Measurements from ENCODE around the gene CADM2.

Gene CADM2

DNA sequence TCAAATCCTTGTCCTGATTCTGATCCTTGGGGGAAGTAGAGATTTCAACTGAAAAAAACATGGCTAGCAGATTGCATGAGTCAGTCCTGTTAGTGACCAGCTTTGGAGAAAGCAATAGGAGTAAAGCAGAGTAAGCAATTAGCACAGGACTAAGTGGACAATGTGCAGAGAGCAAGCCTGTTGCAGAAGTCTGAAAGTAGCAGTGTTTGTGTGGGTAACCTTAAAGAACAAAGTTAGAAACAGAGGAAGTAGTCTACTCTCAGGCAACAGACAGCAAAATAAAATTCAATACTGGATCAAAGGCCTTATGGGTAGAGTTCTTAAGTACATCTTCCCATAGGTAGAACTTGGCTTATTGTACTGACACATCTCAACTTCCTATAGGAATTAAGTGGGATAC lies 916.8 kb downstream of the CADM2 start:
- H3K4me3 ChIP-seq (ENCODE audit: low read depth, low read length): no peak overlapping the region
- DNase-seq (ENCODE audit: low read depth): no peak
- in situ Hi-C loops (cut with HindIII; ENCODE audit: low sequenced_read_pairs): no loop called here
- TF ChIP-seq, protein P1, sequence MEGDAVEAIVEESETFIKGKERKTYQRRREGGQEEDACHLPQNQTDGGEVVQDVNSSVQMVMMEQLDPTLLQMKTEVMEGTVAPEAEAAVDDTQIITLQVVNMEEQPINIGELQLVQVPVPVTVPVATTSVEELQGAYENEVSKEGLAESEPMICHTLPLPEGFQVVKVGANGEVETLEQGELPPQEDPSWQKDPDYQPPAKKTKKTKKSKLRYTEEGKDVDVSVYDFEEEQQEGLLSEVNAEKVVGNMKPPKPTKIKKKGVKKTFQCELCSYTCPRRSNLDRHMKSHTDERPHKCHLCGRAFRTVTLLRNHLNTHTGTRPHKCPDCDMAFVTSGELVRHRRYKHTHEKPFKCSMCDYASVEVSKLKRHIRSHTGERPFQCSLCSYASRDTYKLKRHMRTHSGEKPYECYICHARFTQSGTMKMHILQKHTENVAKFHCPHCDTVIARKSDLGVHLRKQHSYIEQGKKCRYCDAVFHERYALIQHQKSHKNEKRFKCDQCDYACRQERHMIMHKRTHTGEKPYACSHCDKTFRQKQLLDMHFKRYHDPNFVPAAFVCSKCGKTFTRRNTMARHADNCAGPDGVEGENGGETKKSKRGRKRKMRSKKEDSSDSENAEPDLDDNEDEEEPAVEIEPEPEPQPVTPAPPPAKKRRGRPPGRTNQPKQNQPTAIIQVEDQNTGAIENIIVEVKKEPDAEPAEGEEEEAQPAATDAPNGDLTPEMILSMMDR (IDR thresholded peaks at IDR 0.05; ENCODE audit: low read depth, low read length, missing control alignments): no peak

DNA sequence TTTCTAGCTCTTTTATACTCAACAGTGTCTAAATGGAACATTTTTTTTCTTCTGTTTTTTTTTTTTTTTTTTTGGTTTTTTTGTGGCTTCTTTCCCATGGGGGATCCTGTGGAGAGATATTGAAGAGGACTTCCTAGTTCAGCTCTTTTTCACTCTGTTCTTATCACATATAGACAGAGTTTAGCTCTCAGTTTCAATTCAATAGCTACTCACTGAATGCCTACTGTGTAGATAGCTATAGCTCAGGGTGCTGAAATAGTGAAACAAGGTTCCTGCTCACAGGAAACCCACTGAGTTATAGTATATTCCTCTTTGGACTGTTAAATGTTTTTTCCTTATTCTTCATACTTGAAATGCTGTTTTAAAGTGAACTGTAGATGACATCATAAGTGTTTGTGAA lies 918.8 kb downstream of the CADM2 start:
- TF ChIP-seq, protein P1 (IDR thresholded peaks at IDR 0.05; ENCODE audit: low read depth, low read length, missing control alignments): no peak
- DNase-seq (ENCODE audit: low read depth): no peak
- no peak overlapping the region for H3K4me3 ChIP-seq (ENCODE audit: low read depth, low read length)
- in situ Hi-C loops (cut with HindIII; ENCODE audit: low sequenced_read_pairs): no loop called here

DNA sequence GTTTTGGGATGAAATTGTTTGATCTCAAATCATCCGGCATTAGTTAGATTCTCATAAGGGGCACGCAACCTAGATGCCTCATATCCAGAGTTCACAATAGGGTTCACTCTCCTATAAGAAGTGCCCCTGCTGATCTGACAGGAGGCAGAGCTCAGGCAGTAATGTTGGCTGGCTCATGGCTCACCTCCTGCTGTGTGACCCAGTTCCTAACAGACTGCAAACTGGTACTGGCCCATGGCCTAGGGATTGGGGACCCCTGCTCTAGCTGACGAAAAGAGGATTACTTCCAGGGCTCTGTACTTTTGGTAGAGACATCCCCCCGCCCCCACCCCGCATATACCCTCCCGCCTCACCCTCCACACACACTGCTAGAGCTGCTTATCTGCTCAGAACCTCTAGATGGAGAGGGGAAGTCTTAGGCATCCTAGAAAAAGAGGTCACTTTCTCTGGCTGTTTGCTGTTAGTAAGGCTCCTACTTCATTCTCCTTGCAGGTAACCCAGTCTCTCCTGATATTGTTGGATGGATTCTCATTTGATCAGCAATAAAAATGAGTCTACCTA lies 923.1 kb downstream of the CADM2 start:
- no peak overlapping the region for H3K4me3 ChIP-seq (ENCODE audit: low read depth, low read length)
- TF ChIP-seq, protein P1 (IDR thresholded peaks at IDR 0.05; ENCODE audit: low read depth, low read length, missing control alignments): no peak
- in situ Hi-C loops (cut with HindIII; ENCODE audit: low sequenced_read_pairs): no loop called here
- no peak for DNase-seq (ENCODE audit: low read depth)

DNA sequence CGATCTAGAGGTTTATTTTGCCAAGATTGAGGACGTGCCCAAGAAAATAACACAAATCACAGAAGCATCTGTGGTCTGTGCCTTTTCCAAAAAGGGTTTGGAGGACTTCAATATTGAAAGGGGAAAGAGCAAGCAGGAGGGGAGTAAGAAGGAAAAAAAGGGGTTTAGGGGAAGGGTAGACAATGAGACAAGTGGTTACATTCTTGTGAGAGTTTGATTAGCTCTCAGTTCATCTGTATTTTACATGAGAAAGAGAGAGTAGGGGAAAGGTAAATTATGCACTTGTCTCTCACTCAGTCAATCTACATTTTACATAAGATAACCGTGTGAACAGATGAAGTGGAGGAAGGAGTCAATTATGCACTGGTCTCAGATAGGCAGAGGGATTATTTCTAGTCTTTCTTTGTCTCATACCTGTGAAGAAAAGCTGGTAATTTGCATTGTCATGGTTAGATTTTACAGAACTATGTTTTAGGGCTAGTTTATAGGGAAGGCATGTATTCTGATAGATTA lies 931.3 kb downstream of the CADM2 start:
- in situ Hi-C loops (cut with HindIII; ENCODE audit: low sequenced_read_pairs): no loop called here
- no peak for DNase-seq (ENCODE audit: low read depth)
- H3K4me3 ChIP-seq (ENCODE audit: low read depth, low read length): no peak overlapping the region
- TF ChIP-seq, protein P1 (IDR thresholded peaks at IDR 0.05; ENCODE audit: low read depth, low read length, missing control alignments): no peak

DNA sequence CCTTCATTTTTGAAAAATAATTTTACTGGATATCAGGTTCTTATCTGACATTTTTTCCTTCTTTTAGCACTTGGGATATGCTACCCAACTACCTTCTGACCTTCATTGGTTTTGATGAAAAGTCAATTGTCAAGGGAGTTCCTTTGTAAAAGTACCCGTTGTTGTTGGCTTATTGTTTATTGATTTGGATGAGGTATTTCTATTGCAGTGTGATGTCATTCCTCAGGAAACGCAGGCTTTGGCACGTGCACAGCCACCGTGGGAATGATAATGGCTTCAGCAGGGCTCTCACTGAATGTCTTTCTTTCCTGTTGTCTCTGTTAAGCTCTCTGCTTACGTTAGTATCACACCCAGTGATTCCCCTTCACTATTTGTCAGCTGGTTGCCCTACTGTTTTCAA lies 944.6 kb downstream of the CADM2 start:
- TF ChIP-seq, protein P1 (IDR thresholded peaks at IDR 0.05; ENCODE audit: low read depth, low read length, missing control alignments): no peak
- DNase-seq (ENCODE audit: low read depth): no peak
- H3K4me3 ChIP-seq (ENCODE audit: low read depth, low read length): no peak overlapping the region
- in situ Hi-C loops (cut with HindIII; ENCODE audit: low sequenced_read_pairs): no loop called here

DNA sequence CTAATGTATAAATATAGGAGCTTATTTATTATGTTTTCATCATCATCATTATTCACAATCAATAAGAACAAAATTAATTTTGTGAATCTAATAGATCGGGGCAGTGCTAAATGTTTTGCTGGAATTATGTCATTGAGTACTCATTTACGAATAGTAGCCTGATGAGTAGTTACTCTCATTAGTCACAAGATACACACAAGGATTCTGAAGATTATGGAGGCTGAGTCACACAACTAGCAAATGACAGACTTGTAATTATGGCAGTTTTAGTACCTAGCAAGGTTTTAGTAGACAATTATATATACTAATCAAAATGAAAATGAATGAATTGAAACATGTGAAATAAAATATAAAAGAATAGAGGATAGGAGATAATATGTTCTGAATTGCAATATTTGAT lies 954.2 kb downstream of the CADM2 start:
- H3K4me3 ChIP-seq (ENCODE audit: low read depth, low read length): no peak overlapping the region
- TF ChIP-seq, protein P1 (IDR thresholded peaks at IDR 0.05; ENCODE audit: low read depth, low read length, missing control alignments): no peak
- in situ Hi-C loops (cut with HindIII; ENCODE audit: low sequenced_read_pairs): no loop called here
- DNase-seq (ENCODE audit: low read depth): no peak
